Activated T-helper 1 cell treated with anti-CD3 and anti-CD28 coated beads, Interleukin-12 subunit alpha, Interleukin-12 subunit beta, Interleukin-2, Interleukin-4 antibody, amounts not matched to agents 30 ng/mL and 10 ng/mL and 1 ng/mL, durations not matched to agents 14 hours and 24 hours and 36 hours (primary cell): ENCODE results near the gene CAPZA3. TPM values are rescaled to one million over a fixed set of nuclear protein-coding genes. Genes with fewer than 3 reads are reported as not detected.
"Not testable (repeated sequence)": the region's sequence is repeated elsewhere in the genome, so short reads cannot be mapped to it uniquely, and the experiment has no call there.

Experiments
- DNase-seq: peaks from one replicate; pipeline ENCODE4 v3.0.0; 2021; ENCODE audit warnings: low spot score
- H3K27ac Mint-ChIP-seq: one replicate; pipeline ENCODE4 v1.8.0; 2021; ENCODE audit warnings: mild to moderate bottlenecking, mixed read lengths
- H3K27me3 Mint-ChIP-seq: one replicate; pipeline ENCODE4 v1.8.0; 2022; ENCODE audit warnings: mild to moderate bottlenecking, moderate library complexity, mixed read lengths; ENCODE audit not compliant: insufficient read depth
- H3K36me3 Mint-ChIP-seq: one replicate; pipeline ENCODE4 v1.8.0; 2021; ENCODE audit warnings: low read depth, mixed read lengths
- H3K4me1 Mint-ChIP-seq: one replicate; pipeline ENCODE4 v1.8.0; 2021; ENCODE audit warnings: low read depth, mixed read lengths
- H3K4me3 Mint-ChIP-seq: one replicate; pipeline ENCODE4 v1.8.0; 2021; ENCODE audit warnings: mild to moderate bottlenecking, moderate library complexity, mixed read lengths
- H3K9me3 Mint-ChIP-seq: one replicate; pipeline ENCODE4 v1.8.0; 2021; ENCODE audit warnings: mixed read lengths
- intact Hi-C: fragments of 100-400 bp; cut with micrococcal nuclease; formaldehyde crosslinking; loops from one replicate; pipeline ENCODE4 v1.15.1; 2024
- total RNA-seq: library from RNA; stranded (reverse); gene quantifications from 2 replicates; pipeline ENCODE4 v1.2.3, GENCODE V29; 2022

The CAPZA3 gene
- total RNA-seq, 1 donor from 2014 or later, result not detected

DNA sequence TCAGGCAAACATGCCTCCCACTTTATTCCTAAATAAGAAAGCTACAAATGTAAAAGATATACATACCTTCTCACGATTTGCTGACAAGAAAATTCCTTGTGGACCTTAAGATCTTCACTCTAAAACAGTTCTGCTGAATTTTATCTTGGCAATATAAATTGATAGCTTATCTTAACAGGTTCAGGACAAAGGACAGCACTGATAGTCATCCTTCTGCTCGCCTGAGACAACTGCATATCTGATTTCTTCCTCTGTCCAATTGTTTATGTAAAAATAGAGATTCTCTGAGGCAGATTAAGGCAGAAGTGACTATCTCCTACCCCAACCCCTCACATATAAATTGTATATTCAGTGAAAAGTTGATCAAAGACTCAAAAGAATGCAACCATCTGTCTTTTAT lies 44.9 kb downstream of the CAPZA3 start:
- Mint-ChIP-seq H3K9me3 (peaks cover 18% of the 10 kb centered on the region), H3K27me3 (no peaks in the 10 kb centered on the region), H3K27ac (no peak overlapping the region), H3K4me3 (no peak overlapping the region), H3K36me3 (no peaks in the 10 kb centered on the region), H3K4me1 (no peaks in the 10 kb centered on the region)
- intact Hi-C loops, result no loop called here
- DNase-seq, result no peak

DNA sequence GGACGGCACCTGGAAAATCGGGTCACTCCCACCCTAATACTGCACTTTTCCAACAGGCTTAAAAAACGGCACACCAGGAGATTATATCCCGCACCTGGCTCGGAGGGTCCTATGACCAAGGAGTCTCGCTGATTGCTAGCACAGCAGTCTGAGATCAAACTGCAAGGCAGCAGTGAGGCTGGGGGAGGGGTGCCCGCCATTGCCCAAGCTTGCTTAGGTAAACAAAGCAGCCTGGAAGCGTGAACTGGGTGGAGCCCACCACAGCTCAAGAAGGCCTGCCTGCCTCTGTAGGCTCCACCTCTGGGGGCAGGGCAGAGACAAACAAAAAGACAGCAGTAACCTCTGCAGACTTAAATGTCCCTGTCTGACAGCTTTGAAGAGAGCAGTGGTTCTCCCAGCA lies 47.5 kb downstream of the CAPZA3 start:
- H3K27me3 Mint-ChIP-seq, H3K27ac Mint-ChIP-seq, intact Hi-C loops, H3K4me1 Mint-ChIP-seq, H3K4me3 Mint-ChIP-seq, DNase-seq, H3K36me3 Mint-ChIP-seq: not testable (repeated sequence)
- peaks cover 14% of the 10 kb centered on the region for H3K9me3 Mint-ChIP-seq

Other genes with a start within 250 kb of the CAPZA3 start
- not detected in 2 replicates for gene PLCZ1, start 107 bp upstream of the CAPZA3 start, total RNA-seq